Sigmoid colon (tissue), 4 donors: ENCODE results near the gene MRPL46.

Experiments used
- POLR2AphosphoS5 ChIP-seq, 4 donors: sonication (generic); formaldehyde crosslinking; IDR thresholded peaks; one replicate each; pipeline ENCODE4 v1.6.1; 2017; ENCODE audit warnings: antibody characterized with exemption in 4 of 4
- TF ChIP-seq, protein P1 (sequence below), 4 experiments: fragments of 450-650 bp in 3 of 4; fragments of 200-600 bp in 1 of 4; IDR thresholded peaks; one replicate each; pipeline ENCODE4 v1.5.1; 2016 to 2019; ENCODE audit warnings: antibody characterized with exemption in 4 of 4, mild to moderate bottlenecking in 3 of 4, moderate library complexity in 2 of 4

DNA sequence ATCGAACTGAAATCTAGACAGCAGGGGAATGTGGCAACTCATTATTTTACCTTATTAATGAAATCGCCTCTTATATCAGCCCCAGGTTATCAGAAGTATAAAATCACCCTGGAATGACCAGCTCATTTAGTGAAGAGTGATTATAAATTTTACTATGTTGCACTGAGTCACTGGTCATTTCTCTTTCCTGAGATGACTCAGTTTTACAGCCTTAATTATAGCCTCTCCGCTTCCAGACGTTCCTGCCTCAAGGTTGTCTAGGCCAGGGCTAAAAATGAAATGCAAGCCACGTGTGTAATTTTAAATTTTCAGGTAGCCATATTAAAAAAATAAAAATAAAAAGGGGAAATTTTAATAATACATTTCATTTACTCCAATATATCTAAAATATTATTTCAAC is 46.0 kb upstream of the MRPL46 start:
- TF ChIP-seq, protein P1, sequence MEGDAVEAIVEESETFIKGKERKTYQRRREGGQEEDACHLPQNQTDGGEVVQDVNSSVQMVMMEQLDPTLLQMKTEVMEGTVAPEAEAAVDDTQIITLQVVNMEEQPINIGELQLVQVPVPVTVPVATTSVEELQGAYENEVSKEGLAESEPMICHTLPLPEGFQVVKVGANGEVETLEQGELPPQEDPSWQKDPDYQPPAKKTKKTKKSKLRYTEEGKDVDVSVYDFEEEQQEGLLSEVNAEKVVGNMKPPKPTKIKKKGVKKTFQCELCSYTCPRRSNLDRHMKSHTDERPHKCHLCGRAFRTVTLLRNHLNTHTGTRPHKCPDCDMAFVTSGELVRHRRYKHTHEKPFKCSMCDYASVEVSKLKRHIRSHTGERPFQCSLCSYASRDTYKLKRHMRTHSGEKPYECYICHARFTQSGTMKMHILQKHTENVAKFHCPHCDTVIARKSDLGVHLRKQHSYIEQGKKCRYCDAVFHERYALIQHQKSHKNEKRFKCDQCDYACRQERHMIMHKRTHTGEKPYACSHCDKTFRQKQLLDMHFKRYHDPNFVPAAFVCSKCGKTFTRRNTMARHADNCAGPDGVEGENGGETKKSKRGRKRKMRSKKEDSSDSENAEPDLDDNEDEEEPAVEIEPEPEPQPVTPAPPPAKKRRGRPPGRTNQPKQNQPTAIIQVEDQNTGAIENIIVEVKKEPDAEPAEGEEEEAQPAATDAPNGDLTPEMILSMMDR (IDR thresholded peaks at IDR 0.05), result no peak
- TF ChIP-seq POLR2AphosphoS5 (IDR thresholded peaks at IDR 0.05), result no peak
